ENCODE data around the gene TUBE1.
"Not testable (repeated sequence)": the region's sequence is repeated elsewhere in the genome, so short reads cannot be mapped to it uniquely, and the experiment has no call there.

TUBE1 gene

GRCh38 chr6:112061605-112062004, 25.7 kb downstream of the TUBE1 start:
- no peak for DNase-seq

GRCh38 chr6:112058243-112059032, 28.8 kb downstream of the TUBE1 start:
- DNase-seq: no peak

- no peak for DNase-seq
Measured at GRCh38 chr6:112054555-112055190, 32.6 kb downstream of the TUBE1 start.

GRCh38 chr6:112054001-112054400, 33.3 kb downstream of the TUBE1 start, which contains the start of gene CCN6:
TSS of gene CCN6 (plus strand) at chr6:112054104. CDS start at chr6:112054358, 254 bp downstream.
- no peak for DNase-seq

GRCh38 chr6:112051251-112051740, 36.0 kb downstream of the TUBE1 start:
- DNase-seq: not testable (repeated sequence)

- no peak for DNase-seq
Measured at GRCh38 chr6:112050429-112050828, 36.9 kb downstream of the TUBE1 start.

- no peak for DNase-seq
Measured at GRCh38 chr6:112049996-112050395, 37.3 kb downstream of the TUBE1 start.

- DNase-seq: no peak
Measured at GRCh38 chr6:112049026-112049799, 38.1 kb downstream of the TUBE1 start.

GRCh38 chr6:112047523-112047922, 39.8 kb downstream of the TUBE1 start:
- not testable (repeated sequence) for DNase-seq

- no peak for DNase-seq
Measured at GRCh38 chr6:112044856-112045255, 42.4 kb downstream of the TUBE1 start.

- DNase-seq: no peak
Measured at GRCh38 chr6:112044196-112044595, 43.1 kb downstream of the TUBE1 start.

GRCh38 chr6:112043032-112044007, 44.0 kb downstream of the TUBE1 start:
- peak; percentile 73 for DNase-seq

GRCh38 chr6:112041535-112041934, 45.7 kb downstream of the TUBE1 start:
- no peak for DNase-seq

- no peak for DNase-seq
Measured at GRCh38 chr6:112040956-112041355, 46.3 kb downstream of the TUBE1 start.

GRCh38 chr6:112039431-112039770, 47.9 kb downstream of the TUBE1 start:
- no peak for DNase-seq

- DNase-seq: no peak
Measured at GRCh38 chr6:112038756-112039430, 48.4 kb downstream of the TUBE1 start.

- DNase-seq: no peak
Measured at GRCh38 chr6:112038268-112038667, 49.0 kb downstream of the TUBE1 start.

GRCh38 chr6:112037783-112038216, 49.5 kb downstream of the TUBE1 start:
- no peak for DNase-seq

- no peak for DNase-seq
Measured at GRCh38 chr6:112036088-112036637, 51.1 kb downstream of the TUBE1 start.

- DNase-seq: no peak
Measured at GRCh38 chr6:112034616-112034995, 52.7 kb downstream of the TUBE1 start.

Data from NCI-H1048 (cell line).